HepG2 (cell line): ENCODE results near the gene TOPBP1. TPM values are rescaled to one million over a fixed set of nuclear protein-coding genes. Genes with fewer than 3 reads are reported as not detected.

Experiments used
- ARID2 ChIP-seq: sonication (generic); formaldehyde crosslinking; IDR thresholded peaks from 2 replicates; pipeline ENCODE4 v1.8.1; 2022; ENCODE audit warnings: mild to moderate bottlenecking, missing genetic modification reagents, borderline replicate concordance
- EHMT2 ChIP-seq: fragments of 200-600 bp; sonication (generic); IDR thresholded peaks from 2 replicates; pipeline ENCODE4 v1.7.0; 2017; ENCODE audit warnings: antibody characterized with exemption, low read depth, low read length, borderline replicate concordance
- EP300 ChIP-seq, 3 experiments: sonication (generic) in 1 of 3; formaldehyde crosslinking in 1 of 3; IDR thresholded peaks; 2 replicates each; pipeline versions ENCODE4 v1.5.1 to v1.6.1; 2011 to 2020; ENCODE audit warnings: low read depth in 2 of 3, low read length in 2 of 3, borderline replicate concordance in 1 of 3, improper control_type of control experiment in 1 of 3, mild to moderate bottlenecking in 1 of 3, missing genetic modification reagents in 1 of 3, moderate library complexity in 1 of 3
- GATAD2A ChIP-seq: IDR thresholded peaks from 2 replicates; pipeline ENCODE4 v1.6.1; 2016
- HOXA7 ChIP-seq: sonication (generic); formaldehyde crosslinking; IDR thresholded peaks from 2 replicates; pipeline ENCODE4 v1.8.1; 2022; ENCODE audit warnings: mild to moderate bottlenecking, missing genetic modification reagents, moderate library complexity
- JUNB ChIP-seq: sonication (generic); formaldehyde crosslinking; IDR thresholded peaks from 2 replicates; pipeline ENCODE4 v1.8.0; 2022; ENCODE audit warnings: missing genetic modification reagents, mild to moderate bottlenecking, borderline replicate concordance
- KLF12 ChIP-seq: sonication (generic); formaldehyde crosslinking; IDR thresholded peaks from 2 replicates; pipeline ENCODE4 v1.4.0; 2020; ENCODE audit warnings: missing genetic modification reagents, borderline replicate concordance
- NAIF1 ChIP-seq: sonication (generic); formaldehyde crosslinking; IDR thresholded peaks from 2 replicates; pipeline ENCODE4 v1.5.0; 2020; ENCODE audit warnings: mild to moderate bottlenecking, missing genetic modification reagents, borderline replicate concordance
- NCOA5 ChIP-seq: sonication (generic); formaldehyde crosslinking; IDR thresholded peaks from 2 replicates; pipeline ENCODE4 v1.4.0; 2020; ENCODE audit warnings: missing genetic modification reagents
- NR1H2 ChIP-seq: sonication (generic); formaldehyde crosslinking; IDR thresholded peaks from 2 replicates; pipeline ENCODE4 v1.8.1; 2022; ENCODE audit warnings: low read depth, missing genetic modification reagents, borderline replicate concordance
- PAWR ChIP-seq: sonication (generic); formaldehyde crosslinking; IDR thresholded peaks from 2 replicates; pipeline ENCODE4 v1.4.0; 2020; ENCODE audit warnings: missing genetic modification reagents, mild to moderate bottlenecking, borderline replicate concordance
- PHB2 ChIP-seq: fragments of 450-650 bp; IDR thresholded peaks from 2 replicates; pipeline ENCODE4 v1.6.1; 2018; ENCODE audit not compliant: partially characterized antibody
- PPARG ChIP-seq: conservative IDR thresholded peaks from 2 replicates; pipeline ENCODE4 v1.6.1; 2016; ENCODE audit warnings: missing biosample characterization, missing genetic modification reagents
- REXO4 ChIP-seq: sonication (generic); formaldehyde crosslinking; IDR thresholded peaks from 2 replicates; pipeline ENCODE4 v1.8.0; 2022; ENCODE audit warnings: missing genetic modification reagents, mild to moderate bottlenecking, borderline replicate concordance
- RFXANK ChIP-seq: IDR thresholded peaks from 2 replicates; pipeline ENCODE4 v1.6.1; 2016
- SP5 ChIP-seq: IDR thresholded peaks from 2 replicates; pipeline ENCODE4 v1.6.1; 2016; ENCODE audit warnings: low read depth, borderline replicate concordance
- TCF7L2 ChIP-seq: IDR thresholded peaks from 2 replicates; pipeline ENCODE4 v1.6.1; 2011; ENCODE audit warnings: mild to moderate bottlenecking, low read depth, low read length, moderate library complexity
- ZEB1 ChIP-seq: IDR thresholded peaks from 2 replicates; pipeline ENCODE4 v1.6.1; 2012; ENCODE audit warnings: mild to moderate bottlenecking, low read depth, inconsistent platforms; ENCODE audit not compliant: insufficient replicate concordance
- ZMYM4 ChIP-seq: sonication (generic); formaldehyde crosslinking; IDR thresholded peaks from 2 replicates; pipeline ENCODE4 v1.8.1; 2023; ENCODE audit warnings: mild to moderate bottlenecking, missing genetic modification reagents
- ZNF10 ChIP-seq: sonication (generic); formaldehyde crosslinking; IDR thresholded peaks from 2 replicates; pipeline ENCODE4 v1.4.0; 2020; ENCODE audit warnings: mild to moderate bottlenecking, low read depth, missing genetic modification reagents, borderline replicate concordance
- ZNF180 ChIP-seq: sonication (generic); formaldehyde crosslinking; IDR thresholded peaks from 2 replicates; pipeline ENCODE4 v1.4.0; 2020; ENCODE audit warnings: low read depth, missing genetic modification reagents, borderline replicate concordance
- ZNF564 ChIP-seq: sonication (generic); formaldehyde crosslinking; IDR thresholded peaks from 2 replicates; pipeline ENCODE4 v1.8.1; 2023; ENCODE audit warnings: mild to moderate bottlenecking, missing genetic modification reagents
- ZNF589 ChIP-seq: sonication (generic); formaldehyde crosslinking; conservative IDR thresholded peaks from 2 replicates; pipeline ENCODE4 v1.8.0; 2022; ENCODE audit warnings: mild to moderate bottlenecking, moderate library complexity, missing genetic modification reagents
- ZNF644 ChIP-seq: IDR thresholded peaks from 2 replicates; pipeline ENCODE4 v1.6.1; 2016; ENCODE audit warnings: low read depth
- ZNF713 ChIP-seq: sonication (generic); formaldehyde crosslinking; IDR thresholded peaks from 2 replicates; pipeline ENCODE4 v1.4.0; 2020; ENCODE audit warnings: mild to moderate bottlenecking, missing genetic modification reagents
- ZNF746 ChIP-seq: sonication (generic); formaldehyde crosslinking; IDR thresholded peaks from 2 replicates; pipeline ENCODE4 v1.8.0; 2022; ENCODE audit warnings: mild to moderate bottlenecking, missing genetic modification reagents
- polyA plus RNA-seq, 8 experiments: library from polyadenylated mRNA; depleted of rRNA in 3 of 8; stranded (reverse) in 7 of 8; unstranded in 1 of 8; fragments of >200 nt; fragmentation: Illumina TruSeq in 4 of 8; extraction: Trizol in 4 of 8; gene quantifications; 2 replicates each; pipeline versions ENCODE4 v1.2.1 to v1.2.3, GENCODE V29; 2011 to 2016; ENCODE audit warnings: low read depth in 4 of 8, missing spikeins in 1 of 8, mixed read lengths in 1 of 8; ENCODE audit not compliant: insufficient read depth in 1 of 8
- total RNA-seq, 5 experiments: library from RNA; depleted of rRNA; stranded (reverse); fragments of >200 nt; fragmentation: Illumina TruSeq; extraction: Trizol; gene quantifications; 2 replicates each; pipeline ENCODE4 v1.2.3, GENCODE V29; 2016; ENCODE audit warnings: low read depth in 1 of 5
- TF ChIP-seq, protein P1 (sequence below): sonication (generic); formaldehyde crosslinking; conservative IDR thresholded peaks from 2 replicates; pipeline ENCODE4 v1.4.0; 2020; ENCODE audit warnings: missing genetic modification reagents
- TF ChIP-seq, protein P2 (sequence below): sonication (generic); formaldehyde crosslinking; IDR thresholded peaks from 2 replicates; pipeline ENCODE4 v1.5.1; 2020; ENCODE audit warnings: mild to moderate bottlenecking, missing genetic modification reagents, moderate library complexity
- TF ChIP-seq, protein P3 (sequence below): IDR thresholded peaks from 2 replicates; pipeline ENCODE4 v1.6.1; 2016; ENCODE audit warnings: missing compliant biosample characterization, missing genetic modification reagents, borderline replicate concordance

The TOPBP1 gene
- total and polyA plus RNA-seq, 2 of the 13 experiments (the other 11 are each of a cell fraction or from before 2014, with no cell fraction given) = 24.3 to 42.9 TPM

DNA sequence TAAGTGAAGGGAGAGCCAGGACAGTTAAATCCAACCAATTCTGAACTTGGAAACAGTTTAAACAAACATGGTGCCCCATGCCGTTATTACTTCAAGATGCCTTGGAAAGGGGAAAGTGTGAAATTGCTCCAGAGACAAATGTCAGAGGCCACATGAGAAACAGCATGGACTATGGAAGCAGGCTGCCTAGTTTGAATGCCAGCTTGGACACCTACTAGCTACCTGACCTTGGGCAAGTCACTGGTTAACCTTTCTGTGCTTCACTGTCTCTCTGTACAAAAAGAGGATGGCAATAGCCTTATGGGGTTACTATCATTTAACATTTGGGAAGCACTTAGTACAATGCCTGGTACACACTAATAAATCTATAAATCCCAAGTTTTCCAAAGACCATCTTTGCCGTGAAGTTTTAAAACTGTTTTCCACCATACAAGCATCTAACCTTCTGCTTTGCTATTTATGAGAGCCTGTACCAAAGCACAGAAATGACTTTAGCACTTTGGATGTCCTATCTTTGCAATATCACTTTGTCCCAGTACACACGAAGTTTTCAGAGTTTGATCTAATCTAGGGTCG, 8.3 kb upstream of the TOPBP1 start (continued):
- TF ChIP-seq ZNF180 (CRISPR knock-in tag) (no peak), NCOA5 (CRISPR knock-in tag) (no peak), SP5 (CRISPR knock-in tag) (no peak), GATAD2A (CRISPR knock-in tag) (no peak; the same call in 1 of the 2 replicates), TCF7L2 (peak; percentile 49; the same call in 1 of the 2 replicates), HOXA7 (CRISPR knock-in tag) (no peak), ARID2 (CRISPR knock-in tag) (0 out of 2 replicates have a peak, but pooled peaks have one; percentile 35), ZMYM4 (CRISPR knock-in tag) (no peak), ZNF746 (CRISPR knock-in tag) (no peak), REXO4 (CRISPR knock-in tag) (no peak), ZNF10 (CRISPR knock-in tag) (no peak), PHB2 (no peak), NAIF1 (CRISPR knock-in tag) (no peak), EP300 (IDR thresholded peaks at IDR 0.05; ENCODE audit: low read depth in 2 of 2, low read length in 2 of 2) (peak in 1 of 2 experiments; percentile 5; a peak in 1 of 4 replicates), EP300 (CRISPR knock-in tag; IDR thresholded peaks at IDR 0.05; ENCODE audit: borderline replicate concordance) (no peak), ZNF644 (CRISPR knock-in tag) (peak; percentile 28; the same call in 1 of the 2 replicates), NR1H2 (CRISPR knock-in tag) (no peak), ZNF564 (CRISPR knock-in tag) (peak; percentile 66; the same call in 1 of the 2 replicates), PAWR (CRISPR knock-in tag) (no peak), ZNF589 (CRISPR knock-in tag) (no peak), JUNB (CRISPR knock-in tag) (no peak), KLF12 (no peak), ZEB1 (no peak), RFXANK (CRISPR knock-in tag) (no peak), EHMT2 (peak; percentile 76; the same call in 1 of the 2 replicates), PPARG (no peak), ZNF713 (no peak)
- TF ChIP-seq, protein P1, sequence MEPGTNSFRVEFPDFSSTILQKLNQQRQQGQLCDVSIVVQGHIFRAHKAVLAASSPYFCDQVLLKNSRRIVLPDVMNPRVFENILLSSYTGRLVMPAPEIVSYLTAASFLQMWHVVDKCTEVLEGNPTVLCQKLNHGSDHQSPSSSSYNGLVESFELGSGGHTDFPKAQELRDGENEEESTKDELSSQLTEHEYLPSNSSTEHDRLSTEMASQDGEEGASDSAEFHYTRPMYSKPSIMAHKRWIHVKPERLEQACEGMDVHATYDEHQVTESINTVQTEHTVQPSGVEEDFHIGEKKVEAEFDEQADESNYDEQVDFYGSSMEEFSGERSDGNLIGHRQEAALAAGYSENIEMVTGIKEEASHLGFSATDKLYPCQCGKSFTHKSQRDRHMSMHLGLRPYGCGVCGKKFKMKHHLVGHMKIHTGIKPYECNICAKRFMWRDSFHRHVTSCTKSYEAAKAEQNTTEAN = no peak
- TF ChIP-seq, protein P2, sequence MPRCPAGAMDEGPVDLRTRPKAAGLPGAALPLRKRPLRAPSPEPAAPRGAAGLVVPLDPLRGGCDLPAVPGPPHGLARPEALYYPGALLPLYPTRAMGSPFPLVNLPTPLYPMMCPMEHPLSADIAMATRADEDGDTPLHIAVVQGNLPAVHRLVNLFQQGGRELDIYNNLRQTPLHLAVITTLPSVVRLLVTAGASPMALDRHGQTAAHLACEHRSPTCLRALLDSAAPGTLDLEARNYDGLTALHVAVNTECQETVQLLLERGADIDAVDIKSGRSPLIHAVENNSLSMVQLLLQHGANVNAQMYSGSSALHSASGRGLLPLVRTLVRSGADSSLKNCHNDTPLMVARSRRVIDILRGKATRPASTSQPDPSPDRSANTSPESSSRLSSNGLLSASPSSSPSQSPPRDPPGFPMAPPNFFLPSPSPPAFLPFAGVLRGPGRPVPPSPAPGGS (CRISPR knock-in tag) = 0 out of 2 replicates have a peak, but pooled peaks have one; percentile 20
- TF ChIP-seq, protein P3, sequence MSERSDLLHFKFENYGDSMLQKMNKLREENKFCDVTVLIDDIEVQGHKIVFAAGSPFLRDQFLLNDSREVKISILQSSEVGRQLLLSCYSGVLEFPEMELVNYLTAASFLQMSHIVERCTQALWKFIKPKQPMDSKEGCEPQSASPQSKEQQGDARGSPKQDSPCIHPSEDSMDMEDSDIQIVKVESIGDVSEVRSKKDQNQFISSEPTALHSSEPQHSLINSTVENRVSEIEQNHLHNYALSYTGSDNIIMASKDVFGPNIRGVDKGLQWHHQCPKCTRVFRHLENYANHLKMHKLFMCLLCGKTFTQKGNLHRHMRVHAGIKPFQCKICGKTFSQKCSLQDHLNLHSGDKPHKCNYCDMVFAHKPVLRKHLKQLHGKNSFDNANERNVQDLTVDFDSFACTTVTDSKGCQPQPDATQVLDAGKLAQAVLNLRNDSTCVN (CRISPR knock-in tag) = no peak
